NCI-H1092 treated with DMSO at 0.1 percent for 48 hours (cell line): ENCODE measurements around the gene LDAH.
"Not testable (repeated sequence)": the region's sequence is repeated elsewhere in the genome, so short reads cannot be mapped to it uniquely, and the experiment has no call there.

Experiments
- DNase-seq: peaks from one replicate; lab custom pipeline; 2025; lab: John Stamatoyannopoulos, UW

The LDAH gene

DNA sequence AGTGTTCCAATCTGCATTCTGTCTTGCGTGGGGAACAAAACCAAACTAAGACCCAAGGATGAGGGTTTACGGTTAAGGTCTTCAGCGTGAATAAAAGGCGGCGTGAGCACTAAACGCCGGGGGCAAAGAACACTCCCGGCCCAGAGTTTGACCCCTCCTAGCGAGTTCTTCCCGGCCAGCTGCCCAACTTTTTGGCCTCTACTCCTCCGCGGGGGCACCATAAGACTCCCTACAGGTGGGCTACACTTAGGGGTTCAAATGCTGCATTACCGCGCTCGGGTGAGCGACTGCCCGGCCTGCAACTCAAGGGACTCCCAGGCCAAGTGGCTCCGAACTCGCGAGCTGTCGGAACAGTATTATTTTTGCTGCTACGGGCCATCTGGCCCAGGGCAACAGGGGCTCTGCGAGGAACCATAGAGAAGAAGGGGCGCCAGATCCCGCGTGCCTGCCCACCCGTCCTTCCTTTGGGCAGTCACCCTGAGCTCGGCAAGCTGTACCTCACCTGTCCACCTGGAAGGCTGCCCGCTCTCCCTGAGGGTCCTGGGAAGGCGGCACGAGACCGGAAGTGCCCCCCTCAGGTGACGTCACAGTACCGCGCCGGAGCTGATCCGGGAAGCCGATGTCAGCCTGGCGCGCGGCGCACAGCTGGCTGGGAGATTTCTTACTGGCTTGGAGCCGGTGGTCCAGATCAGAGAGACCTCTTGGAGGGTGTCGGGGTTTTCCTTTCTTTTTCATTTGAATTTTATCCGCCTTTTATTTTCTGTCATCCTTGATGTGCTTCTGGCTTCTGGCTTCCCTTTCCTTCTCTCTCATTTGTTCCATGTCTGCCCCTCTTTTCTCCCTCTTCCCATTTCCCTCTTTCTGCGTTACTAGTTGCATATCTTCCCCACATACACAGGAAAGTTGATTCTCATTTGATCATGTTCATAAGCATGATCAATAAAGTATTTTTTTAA is at the start of gene LDAH:
LDAH (minus strand) TSS at position 567 of the 956 bp plus-strand sequence. CDS start 21,638 bp downstream, outside the sequence.
- DNase-seq, result peak; percentile 89

GRCh38 chr2:20868377-20868776 is 45.5 kb upstream of the LDAH start:
- DNase-seq, result no peak

DNA sequence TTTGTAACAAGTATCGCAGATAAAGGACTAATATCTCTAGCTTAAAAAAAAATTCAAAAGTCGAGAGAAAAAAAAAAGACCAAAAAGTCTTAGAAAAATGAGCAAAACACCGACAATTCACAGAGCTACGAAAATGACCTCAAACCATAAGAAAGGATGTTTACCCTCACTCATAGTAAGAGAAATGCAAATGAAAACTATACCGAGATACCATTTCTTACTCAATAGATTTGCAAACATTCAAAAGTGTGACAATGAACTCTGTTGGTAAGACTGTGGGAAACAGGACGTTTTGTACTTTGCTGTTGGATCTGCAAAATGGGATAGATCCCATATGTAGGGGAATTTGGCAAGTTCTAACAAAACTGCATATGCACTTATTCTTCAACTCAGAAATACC is 39.9 kb upstream of the LDAH start:
- DNase-seq, result no peak

DNA sequence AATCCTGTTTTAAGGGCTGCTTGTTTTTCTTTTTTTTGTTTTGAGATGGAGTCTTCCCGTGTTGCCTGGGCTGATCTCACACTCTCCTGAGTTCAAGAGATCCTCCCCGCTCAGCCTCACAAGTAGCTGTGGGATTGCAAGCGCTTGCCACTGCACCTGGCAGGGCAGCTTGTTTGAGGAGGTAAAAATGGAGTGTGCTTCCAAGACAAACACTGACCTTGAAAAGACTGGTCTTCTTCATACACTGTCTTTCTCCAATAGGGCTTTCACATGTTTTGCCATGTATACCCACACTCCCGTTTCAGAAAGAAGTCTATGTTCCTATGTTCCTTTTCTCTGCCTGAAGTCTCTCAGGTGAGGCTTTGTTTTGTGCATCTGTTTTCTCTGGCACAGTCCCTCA is 32.6 kb upstream of the LDAH start:
- no peak for DNase-seq

DNA sequence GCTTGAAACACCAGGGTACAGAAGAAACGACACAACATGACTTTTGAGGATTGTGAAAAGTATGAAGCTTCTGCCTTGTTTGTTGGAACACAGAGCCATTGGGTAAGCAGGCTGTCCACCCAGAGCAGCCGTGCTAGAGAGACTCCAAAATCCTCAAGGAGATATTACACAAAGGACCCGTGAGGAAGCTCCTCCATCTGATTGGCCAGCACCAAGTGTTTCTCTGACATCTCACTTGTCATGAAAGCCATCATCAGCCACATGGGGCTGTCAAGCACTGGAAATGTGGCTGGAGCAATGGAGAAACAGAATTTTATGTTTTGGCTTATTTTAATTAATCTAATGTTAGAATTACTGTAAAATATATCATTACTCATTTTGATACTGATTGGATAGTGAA is 29.8 kb upstream of the LDAH start:
- DNase-seq, result no peak

GRCh38 chr2:20852139-20852538 is 29.2 kb upstream of the LDAH start:
- DNase-seq, result no peak

- no peak for DNase-seq
These were observed 21.3 kb upstream of the LDAH start for GRCh38 chr2:20844246-20844645.

DNA sequence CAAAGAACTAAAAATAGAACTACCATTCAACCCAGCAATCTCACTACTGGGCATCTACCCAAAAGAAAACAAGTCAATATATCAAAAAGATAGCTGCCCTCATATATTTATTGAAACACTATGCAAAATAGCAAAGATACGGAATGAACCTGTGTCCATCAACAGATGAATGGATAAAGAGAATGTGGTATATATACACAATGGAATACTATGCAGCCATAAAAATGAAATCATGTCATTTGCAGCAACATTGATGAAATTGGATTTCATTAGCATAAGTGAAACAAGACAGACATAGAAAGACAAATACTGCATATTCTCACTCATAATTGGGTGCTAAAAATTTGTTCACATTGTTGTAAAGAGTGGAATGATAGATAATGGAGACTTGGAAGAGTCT is 16.2 kb upstream of the LDAH start:
- DNase-seq, result no peak

DNA sequence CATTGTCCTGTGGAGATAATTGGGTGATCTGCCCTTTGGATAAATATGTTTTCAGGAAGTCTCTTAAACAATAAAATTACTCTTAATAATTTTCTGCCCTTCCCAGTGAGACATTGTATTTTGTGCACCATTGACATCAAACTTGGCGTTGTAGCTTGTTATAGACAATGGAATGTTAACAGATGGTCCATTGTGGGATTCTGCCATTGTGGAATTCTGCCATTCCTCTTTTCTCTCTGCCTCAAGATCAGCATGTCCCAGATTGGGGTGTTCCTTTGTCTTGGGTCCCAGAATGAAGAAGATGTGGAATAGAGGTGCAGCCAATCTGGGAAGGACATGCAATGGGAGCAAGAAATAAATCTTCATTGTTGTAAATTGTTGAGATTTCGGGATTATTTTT is 15.1 kb upstream of the LDAH start:
- no peak for DNase-seq

DNA sequence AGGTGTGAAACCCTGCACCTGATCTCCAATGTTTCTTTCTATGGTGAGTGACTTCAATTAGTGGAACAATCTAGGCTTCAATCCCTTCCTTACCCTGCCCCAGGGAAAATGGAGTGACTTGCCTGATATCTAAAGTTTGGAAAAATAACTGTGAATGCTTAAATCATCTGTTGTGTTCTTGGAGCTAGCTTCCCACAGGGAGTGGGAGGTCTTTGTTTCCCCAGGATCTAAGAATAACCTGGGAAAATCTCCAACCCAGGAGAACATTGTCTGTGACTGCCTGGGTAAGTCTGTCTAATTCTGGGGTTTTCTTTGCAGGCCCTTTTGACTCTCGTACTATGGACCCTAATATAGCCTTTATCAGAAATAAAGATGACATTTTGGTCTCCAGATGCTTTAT is 13.6 kb upstream of the LDAH start:
- DNase-seq, result no peak

GRCh38 chr2:20834331-20834730 is 11.4 kb upstream of the LDAH start:
- DNase-seq, result no peak

DNA sequence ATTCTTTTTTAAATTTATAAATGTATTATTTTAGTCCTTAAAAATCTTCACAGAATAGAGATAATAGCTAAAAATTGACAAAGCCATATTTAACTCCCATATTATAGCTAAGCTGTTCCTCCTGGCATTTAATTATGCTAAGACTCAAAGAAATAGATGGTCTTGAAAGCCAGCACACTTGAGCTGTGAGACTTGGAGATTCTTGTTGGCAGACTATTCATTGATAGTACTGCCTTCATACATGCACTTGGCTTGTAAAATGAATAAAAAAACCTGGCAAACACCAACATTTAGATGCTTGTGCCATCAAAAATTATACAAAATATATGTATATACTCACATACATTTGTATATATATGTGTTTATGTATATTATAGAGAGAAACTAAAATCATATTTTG is 9.7 kb upstream of the LDAH start:
- no peak for DNase-seq

- no peak for DNase-seq
These were observed 7.0 kb upstream of the LDAH start for GRCh38 chr2:20829861-20830260.

GRCh38 chr2:20823917-20824316 is 1.0 kb upstream of the LDAH start:
- no peak for DNase-seq

GRCh38 chr2:20818820-20819219 is 4.1 kb downstream of the LDAH start:
- no peak for DNase-seq

DNA sequence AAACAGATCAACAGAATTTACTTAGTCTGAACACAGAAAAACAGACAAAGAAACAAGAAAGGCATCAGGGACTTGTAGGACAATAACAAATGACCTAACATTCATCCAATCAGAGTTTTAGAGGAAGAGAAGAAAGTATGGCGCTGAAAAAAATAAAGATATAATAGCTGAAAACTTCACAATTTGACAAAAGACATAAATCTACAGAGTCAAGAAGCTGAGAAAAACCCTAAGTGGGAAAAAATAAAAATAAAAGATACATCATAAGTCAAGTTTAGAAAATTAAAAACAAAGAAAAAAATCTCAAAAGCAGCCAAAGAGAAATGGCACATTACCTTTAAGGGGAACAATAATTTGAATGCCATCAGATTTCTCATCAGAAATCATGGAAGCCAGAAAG is 7.7 kb downstream of the LDAH start:
- no peak for DNase-seq

DNA sequence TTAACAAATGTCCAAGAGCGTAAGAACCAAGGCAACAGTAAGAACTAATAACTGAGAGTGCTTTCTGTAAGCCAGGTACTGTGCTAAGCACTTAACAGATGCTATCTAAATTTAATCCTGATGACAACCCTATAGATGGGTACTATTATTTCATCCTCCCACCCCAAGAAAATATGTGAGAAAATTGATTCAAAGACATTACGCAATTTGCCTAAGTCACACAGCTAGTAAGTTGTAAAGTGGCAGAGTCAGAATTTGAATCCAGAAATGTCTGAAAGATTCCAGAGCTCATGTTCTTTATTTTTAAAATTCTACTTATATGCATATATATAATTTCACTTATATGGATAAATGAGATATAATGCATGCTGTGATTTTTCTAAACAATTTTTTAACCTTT is 10.1 kb downstream of the LDAH start:
- no peak for DNase-seq

DNA sequence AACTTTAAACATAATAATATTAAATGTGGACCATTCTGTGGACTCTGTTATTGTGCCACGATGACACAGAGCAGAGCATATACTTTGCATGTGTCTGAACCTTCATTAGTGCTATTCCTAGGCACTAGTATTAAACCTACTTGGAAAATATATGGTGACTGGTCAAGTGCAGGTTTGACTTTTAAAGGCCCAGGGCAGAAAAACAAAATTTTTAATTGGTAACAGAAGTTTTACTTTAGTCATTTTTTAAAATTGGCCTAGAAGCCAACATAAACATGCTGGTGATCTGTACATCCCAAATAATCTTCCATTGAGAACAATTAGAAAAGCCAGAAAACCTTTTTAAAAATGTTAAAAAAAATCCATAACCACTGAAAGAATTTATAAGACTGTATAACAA is 16.6 kb downstream of the LDAH start:
- DNase-seq, result no peak

DNA sequence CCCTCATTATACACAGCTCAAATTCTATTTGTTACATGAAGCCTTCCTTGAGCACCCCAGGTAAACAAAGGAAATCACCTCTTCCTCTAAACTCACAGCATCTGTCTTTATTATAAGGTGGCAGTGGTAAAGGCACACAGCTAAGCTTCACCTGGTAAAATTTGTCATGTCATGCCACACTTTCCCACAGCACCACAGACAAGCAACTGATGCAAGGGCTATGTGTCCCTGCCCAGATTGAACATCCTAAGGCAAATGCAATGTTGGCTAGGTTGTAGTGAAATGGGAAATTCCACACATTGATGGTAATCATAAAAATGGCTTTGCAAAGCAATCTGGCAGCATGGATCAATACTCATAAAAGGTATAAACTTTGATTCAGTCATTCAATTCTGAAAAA is 18.9 kb downstream of the LDAH start:
- DNase-seq, result no peak

GRCh38 chr2:20803226-20803682 is 19.6 kb downstream of the LDAH start:
- no peak for DNase-seq

DNA sequence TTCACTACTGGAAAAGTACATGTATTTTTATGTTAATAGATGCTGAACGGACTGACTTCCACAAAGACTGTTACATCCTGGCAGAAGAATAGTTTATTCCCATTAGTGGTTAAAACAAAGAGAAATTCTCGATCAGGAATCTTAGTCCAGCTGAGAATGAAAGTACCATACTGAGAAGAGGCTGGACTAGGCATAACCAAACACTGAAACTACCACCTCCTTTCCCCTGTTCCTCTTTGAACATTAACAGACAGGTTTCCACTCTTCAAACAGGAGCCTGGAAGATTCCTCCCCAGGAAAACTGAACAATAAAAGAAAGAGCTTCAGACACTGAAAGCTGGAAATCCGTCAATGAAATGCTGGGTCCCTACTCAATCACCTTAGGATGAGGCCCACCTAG is 25.8 kb downstream of the LDAH start:
- no peak for DNase-seq

GRCh38 chr2:20796374-20796791 is 26.5 kb downstream of the LDAH start:
- DNase-seq, result no peak

GRCh38 chr2:20793944-20794343 is 29.0 kb downstream of the LDAH start:
- DNase-seq, result not testable (repeated sequence)
